Hepatic stellate cell (primary cell): ENCODE results near the gene FOXO1.

ENCODE experiments used
- DNase-seq: peaks from one replicate; pipeline ENCODE4 v3.0.0; 2011; ENCODE audit warnings: low spot score

FOXO1 gene

DNA sequence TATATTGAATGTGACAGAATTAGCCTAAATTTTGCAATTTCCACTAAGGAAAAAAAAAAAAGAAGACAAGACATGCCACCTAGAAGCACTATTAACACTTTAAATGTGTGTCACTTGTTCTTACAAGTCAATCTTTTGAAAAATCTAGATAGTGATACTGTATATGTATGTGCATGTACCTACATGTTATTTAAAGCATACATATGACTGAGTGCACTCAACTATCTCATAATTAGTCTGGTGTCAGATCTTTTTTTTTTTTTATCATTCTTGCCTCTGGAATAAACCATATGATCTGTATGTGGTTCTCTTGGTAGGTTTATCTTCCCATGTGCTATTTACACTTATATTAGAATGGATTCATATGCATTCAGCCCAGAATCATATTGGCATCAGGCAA is 62.3 kb downstream of the FOXO1 start:
- DNase-seq = no peak

DNA sequence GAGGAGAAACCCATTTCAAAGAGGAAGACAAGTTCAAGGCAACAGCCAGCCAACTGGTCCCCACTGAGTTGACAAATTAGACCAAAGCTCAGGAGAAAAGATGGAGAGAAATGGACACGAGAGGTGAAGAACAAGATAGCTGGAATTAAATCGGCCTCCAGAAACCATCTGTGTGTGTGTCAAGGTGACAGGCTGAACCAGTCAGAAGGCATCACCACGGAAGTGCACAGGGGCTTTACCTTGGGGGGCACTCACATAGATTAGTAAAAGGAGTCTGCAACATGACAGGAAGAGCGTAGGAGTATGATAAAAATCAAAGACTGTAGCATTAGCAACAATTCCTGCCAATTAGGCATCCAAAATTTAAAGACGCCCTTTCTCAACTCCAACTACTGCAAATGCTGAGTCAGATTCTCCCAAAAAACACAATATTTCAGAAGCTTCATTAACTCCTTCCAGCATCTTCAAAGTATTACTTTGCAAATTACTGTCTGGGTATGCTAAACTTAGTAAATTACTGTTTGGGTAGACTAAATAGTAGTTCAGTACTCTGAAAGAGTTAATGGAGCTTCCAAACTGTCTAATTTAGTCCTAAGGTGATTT is 66.2 kb downstream of the FOXO1 start:
- no peak for DNase-seq

DNA sequence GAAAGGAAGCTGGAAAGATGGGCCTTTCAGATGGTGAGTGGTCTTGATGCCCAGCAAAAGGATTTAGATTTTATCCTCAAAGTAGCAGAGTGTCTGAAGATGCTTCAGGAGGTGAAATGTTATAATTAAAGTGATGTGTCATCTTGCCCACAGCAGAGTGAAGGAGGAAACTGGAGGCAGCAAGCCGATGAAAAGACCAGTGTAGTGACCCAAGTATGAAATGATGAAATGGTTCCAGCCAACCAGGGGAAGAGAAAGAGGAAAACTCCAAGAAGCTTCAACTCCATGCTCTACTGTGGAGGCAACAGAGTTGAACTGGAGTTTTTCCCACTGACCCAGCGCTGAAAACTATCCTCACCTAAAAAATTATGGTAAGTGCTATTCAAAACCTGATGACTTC is 66.7 kb downstream of the FOXO1 start:
- no peak for DNase-seq

DNA sequence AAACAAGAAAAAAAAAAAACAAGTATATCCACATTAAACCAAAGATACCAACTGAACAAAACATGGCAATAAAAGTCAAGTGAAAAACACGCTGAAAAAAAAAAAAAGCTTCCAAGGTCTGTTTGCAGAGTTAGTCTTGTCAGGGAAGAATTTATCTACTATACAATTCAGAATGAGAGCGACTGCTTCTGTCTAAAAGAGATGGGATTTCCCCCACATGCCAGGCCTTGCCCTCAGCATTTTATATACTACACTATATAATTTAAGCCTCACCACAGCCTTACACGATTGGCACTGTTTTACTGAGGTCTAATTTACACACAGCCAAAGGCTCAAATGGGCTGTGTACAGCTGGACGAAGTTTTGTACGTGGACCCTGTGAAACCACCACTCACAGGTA is 67.3 kb downstream of the FOXO1 start:
- no peak for DNase-seq

DNA sequence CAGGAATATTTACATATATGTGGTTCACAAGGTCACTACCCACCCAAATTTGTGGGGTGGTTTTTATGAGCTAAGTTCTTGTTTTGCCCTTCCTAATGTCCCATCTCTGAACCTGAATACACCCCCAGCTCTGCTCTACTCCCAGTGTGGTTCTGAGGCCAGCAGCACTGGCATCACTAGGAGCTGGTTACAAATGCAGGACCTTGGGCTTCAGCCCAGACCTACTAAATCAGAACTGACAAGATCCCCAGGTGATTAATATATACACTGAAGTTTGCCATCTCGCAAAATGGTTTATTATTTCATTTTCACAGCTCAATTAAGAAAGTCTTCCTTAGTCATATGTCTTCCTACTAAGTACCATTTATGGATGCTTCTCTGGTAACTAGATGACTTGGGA is 67.9 kb downstream of the FOXO1 start:
- no peak for DNase-seq

DNA sequence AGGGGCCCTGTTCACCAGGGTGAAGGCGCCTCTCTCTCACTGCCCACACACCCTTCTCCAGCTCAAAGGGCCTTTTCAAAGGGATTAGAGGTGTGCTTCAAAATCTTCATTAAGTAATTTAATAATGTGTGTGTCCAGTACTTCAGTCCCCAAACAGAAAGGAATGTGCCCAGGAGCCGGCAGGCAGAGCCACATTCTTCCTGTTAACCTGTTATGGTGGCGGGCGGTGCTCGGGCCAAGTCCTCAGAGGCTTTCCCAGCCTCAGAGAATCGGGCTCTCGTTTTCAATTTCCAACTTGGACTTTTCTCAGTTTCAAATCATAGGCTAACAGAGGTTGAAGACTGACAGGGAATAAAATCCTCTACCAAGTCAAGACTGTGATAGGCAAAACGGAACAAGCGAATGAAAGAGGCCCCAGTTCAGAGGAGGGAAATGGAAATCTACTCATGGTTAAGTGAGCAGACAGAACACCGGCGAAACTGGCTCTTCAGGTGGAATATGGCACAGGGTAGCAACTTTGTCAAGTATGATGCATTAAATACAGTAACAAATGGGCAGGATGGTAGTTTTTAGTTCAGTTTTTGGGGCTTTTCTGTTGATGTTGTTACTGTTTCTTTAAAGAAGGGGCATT is 68.6 kb downstream of the FOXO1 start:
- DNase-seq = no peak

DNA sequence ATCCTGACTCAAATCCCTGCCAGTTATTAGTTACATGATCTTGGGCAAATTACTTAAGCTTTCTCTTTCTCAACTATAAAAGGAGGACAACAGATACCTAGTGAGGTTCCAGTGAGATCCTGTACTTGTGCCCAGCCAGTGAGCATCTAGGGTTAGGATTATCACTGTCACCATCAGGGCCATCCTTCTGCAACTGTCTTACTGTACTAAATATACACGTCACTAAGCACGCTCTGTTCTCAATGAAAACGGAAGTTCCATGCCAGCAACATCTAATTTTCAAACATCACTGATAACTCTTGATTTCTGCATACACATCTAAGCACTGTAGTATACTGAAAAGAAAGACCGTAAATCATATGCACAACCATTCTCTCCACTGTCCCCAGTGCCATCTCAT is 70.0 kb downstream of the FOXO1 start:
- no peak for DNase-seq

DNA sequence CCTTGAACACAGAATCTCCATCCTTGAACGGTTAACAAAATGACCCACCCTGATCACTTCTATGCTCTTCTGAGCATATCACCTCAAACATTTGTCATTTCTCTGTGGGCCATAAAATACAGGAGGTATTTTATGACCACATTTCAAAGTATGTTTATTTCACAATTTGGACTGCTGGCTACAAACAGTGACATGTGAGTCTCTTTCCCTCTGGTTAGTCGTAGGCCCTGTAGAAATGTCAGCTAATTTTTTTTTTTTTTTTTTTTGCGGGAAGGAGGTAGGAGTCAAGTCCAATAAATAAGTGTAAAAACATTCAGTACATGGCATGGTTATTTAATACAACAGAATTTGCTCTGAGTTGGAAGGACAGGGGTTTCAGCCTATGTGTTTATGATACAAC is 70.7 kb downstream of the FOXO1 start:
- DNase-seq = no peak

DNA sequence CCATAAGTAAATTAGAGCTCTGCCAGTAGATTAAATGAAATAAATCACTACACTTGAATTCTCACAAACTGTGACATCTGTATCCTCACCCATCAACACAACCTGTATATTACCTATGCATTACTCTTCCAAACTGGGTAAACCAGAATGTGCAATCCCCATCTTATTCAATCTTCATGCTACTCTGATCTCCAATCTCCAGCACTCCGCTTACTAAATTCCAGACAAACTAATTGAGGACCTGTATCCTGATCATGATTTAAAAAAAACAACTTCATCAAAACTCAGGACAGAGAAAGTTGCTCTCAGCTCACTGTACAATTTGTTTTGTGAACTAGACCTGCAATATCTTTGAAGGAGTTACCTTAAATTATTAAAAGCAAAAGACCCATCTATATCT is 74.4 kb downstream of the FOXO1 start:
- DNase-seq = no peak

DNA sequence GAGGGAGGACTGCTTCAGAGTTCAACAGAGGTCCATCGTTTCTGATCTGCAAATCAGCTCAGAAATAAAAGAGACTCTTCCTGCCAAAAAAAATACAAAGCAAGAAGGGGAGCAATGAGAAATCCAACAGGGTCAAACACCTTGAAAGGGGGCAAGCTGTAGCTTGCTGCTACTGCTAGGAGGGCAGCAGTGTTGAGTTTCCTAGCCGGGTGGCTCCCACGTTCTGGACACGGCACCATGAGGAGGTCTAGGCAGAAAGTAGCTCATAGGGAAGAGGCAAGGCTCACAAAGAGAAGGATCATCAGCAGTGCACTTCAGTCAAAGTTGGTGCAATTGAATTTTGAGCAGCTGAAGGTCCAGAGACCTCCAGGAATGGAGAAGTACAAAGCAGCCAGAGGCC is 75.3 kb downstream of the FOXO1 start:
- DNase-seq = no peak

DNA sequence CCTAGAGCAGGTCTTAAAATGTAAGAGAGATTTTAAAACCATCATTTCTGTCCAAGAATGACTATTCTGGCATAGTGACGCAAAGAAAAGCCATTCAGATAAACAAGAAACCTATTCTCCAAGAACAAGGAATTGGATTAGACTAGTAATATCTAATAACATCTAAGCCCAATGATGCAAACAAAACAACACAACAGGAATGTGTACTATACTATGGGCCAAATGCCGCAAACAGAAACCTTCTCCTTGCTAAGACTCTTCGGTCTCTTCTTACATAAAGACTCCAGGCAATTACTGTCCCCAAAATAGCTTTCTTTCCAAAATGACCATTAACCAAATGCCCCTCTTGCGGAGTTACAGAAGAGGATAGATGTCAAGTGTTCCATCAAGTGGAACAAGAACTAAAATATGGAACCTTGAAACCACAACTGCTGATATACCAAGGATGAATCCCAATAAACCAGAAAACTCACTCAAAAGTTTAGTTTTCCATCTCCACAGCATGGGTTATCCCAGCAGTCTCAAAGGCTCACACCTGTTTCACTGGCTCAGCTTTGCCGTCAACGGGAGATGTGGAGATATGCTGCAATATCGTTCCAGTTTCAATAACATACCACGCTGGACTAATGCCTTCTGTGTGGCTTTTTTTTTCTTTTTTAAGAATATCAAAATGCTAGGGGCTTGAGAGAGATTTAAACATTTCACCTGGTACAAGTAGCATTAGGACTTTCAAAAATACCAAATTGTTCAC is 76.2 kb downstream of the FOXO1 start:
- DNase-seq = no peak

DNA sequence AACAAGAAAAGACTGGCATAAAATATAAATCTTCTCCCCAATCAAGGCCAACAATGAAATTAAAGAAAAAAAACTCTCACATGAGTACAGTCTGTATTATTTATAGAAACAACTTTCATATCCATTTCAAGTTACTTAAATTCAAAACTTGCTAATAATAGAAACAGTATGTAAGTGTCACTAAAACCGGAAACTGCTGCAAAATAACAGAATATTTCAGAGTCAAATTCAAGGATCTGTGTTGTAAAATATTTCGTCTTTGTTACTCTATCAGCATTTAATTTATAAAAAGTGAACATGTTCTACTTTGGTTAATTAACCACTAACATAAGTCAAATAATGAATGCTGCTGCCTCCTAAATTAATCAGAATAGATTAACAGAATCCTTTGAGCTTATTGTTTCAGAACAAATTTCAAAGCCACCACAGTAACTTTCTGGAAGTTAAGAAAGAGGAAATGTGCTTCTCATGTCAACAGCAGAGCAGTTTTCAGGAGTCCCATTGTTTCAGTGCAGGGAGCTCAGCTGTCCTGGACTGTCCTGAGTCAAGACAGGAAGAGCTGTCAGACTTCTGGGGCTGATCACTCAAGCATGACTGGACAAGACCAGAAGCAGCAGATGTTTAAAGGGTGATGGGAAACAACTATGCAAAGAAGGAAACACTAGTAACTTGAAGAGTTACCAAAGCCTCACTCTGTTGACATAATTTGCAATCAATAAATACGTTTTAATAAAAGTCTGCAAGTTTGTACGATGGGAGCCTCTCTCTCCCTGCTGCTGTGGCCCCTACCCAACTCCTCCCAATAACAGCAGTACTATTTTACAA is 76.9 kb downstream of the FOXO1 start:
- DNase-seq = peak; percentile 34

DNA sequence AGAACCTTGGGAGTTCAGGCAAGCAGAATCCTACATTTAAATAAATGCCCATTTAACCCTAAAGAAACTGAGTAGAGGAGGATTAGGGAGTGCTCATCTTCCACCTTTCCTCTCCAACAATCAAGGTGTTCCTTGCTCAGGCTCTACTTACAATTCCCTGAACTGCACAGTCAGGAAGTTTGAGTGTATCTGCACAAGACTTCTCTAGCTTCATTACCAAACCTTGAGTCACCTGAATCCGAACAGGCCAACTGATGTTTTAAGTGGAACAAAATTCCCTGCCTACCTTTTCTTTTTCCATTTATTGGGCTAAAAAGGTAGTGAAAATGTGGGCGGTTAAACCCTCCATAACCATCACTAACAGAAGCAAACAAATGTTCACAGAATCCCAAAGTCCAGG is 78.3 kb downstream of the FOXO1 start:
- DNase-seq = no peak

DNA sequence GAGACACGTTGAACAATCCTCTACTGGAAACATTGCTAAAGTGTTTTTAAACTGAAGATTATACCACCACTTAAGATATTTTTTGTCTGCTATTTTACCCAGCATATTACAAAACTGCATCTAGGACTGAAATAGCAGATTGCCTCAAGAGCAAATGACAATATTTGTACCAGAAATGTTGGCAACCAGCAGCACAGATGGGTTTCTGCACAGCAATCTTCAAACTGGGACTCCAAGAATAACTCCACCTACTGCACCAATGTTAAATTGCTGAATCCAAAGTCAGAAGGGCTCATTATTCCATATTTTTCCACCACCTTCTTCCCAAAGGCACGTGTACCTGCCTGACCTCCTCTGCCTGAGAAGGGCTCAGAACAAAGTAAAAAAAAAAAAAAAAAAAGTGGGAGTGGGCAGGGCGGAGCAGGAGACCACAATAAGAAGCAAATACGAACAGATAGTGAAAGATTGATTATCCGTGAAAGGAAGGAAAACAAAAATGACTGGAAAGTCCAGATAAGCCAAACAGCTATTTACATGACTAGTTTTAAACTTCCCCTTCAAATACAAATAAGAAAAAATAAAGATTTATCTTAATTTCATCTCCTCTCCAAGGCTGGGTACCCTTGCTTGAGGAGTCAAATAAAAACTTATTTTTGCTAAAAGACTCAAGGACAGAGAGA is 79.4 kb downstream of the FOXO1 start:
- no peak for DNase-seq

DNA sequence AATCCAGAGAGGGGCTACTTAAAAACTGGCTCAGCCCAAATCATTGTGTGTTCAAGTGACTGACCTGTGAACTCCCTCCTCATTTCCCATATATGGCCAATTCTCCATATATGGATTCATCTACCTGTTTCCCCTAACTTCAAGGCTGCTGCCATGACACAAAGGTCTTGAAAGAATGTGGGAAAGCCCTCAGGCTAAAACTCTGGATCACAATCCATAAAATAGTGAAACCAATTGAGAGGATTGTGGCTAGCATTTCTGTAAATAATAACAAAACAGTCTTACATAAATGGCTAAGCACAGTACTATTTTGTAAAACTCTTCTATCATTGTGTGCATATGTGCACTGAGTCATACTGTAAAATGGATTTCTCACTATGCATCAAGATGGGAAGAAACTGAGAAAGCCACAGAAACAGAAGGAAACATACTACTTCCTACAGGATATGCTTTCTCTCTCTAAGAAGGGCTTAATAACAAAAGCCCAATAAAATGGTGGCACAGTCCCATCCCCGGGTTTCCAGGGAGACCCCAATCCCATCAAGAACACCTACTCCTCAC is 80.5 kb downstream of the FOXO1 start:
- no peak for DNase-seq

DNA sequence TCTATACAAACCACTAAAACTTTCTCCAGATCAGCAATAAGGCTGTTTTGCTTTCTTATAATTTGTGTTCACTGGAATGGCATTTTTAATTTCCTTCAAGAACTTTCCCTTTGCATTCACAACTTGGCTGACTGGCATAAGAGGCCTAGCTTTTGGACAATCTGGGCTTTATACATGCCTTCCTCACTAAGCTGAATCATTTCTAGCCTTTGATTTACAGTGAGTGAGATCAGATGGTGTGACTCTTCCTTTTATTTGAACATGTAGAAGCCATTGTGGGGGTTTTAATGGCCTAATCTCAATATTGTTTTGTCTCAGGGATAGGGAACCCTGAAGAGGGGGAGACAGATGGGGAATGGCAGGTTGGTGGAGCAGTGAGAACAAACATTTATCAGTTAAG is 82.7 kb downstream of the FOXO1 start:
- DNase-seq = no peak

DNA sequence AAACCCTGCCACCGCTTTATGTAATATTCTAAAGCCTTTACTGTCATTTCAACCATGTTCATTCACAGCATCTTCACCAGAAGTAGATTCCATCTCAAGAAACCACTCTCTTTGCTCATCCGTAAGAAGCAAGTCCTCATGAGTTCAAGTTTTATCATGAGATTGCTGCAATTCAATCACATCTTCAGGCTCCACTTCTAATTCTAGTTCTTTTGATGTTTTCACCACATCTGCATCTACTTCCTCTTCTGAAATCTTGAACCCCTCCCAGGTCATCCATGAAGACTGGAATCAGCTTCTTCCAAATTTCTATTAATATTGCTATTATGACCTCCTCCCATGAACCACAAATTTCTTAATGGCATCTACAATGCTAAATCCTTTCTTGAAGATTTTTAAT is 83.9 kb downstream of the FOXO1 start:
- DNase-seq = no peak

DNA sequence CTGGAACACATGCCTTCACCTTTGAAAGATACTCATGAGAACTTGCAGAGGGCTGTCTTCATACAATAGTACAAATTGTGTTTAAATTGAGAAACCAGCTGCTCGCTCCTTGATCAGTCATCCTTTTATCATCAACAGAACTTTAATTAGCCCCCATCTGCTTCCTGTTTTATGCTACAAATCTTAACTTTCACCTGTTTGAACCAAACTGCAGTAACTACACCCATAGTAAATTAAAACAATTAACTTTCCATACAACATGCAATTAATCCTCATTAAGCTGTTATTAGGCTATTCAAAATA is 85.2 kb downstream of the FOXO1 start:
- no peak for DNase-seq

DNA sequence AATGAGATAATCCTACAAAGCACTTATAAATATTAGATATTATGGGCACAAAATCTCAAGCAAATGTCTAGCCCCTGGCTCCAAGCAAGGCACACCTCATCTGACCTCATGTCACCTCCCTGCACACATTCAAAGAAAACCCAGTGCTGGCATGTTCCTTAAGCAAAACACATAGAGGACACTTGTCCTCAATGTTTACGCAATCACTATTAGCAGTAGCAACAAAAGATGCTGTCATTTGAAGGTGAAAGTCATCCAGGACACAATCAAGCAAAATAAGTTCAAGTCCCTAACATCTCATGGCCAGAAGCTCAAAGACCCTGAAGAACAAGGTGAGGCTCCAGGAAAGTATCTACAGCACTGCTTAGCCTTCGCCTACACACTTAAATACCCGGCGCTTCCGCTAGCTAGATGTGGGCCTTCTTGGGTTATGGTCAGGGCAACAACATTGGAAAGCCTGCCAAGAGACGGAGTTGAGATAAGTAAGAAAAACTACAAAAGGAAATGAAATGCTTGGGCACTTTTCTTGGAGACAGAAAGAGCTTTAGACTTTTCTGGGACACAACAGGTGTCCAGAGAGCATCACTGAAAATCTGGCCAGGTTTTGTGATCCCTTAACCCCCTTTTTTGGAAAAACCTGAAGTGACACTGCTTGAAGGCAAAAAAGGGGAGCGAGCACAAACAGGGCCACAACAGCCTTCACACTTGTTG is 85.7 kb downstream of the FOXO1 start:
- no peak for DNase-seq

DNA sequence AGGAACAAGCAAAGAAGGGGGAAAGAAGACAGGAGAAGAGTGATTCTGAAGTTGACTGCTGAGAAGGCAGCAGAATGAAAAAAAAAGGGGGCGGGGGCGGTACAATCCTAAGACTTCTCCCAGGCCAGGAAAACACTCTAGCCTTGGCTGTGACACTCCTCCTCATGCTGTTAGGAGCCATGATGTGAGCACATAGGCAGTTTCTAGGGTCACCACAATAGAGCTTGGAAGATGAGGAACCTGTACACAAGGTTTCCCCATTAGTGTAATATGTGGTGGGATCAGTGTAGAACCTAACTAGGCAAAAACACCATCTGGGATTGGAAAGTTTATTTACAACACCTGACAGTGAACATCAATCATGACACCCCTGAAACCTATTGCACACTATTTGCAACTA is 86.9 kb downstream of the FOXO1 start:
- no peak for DNase-seq

DNA sequence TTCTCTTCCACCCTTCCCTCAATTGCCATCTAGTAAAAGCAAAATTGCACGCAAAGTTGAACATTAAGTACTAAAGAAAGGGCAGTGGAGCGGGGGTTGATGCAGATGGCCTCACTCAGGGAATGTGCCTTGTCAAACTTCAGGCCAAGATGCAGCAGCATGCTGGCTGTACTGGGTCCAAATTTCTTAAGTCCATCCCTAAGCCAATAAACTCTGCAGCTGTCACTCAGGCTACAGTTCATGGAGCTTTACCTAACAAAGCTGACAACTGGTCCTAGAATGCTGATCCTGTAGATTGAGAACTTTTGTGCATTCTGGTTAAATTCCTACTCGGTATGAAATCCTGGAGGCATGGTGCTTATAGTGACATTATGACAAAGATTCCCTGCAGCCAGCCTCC is 88.4 kb downstream of the FOXO1 start:
- DNase-seq = no peak

DNA sequence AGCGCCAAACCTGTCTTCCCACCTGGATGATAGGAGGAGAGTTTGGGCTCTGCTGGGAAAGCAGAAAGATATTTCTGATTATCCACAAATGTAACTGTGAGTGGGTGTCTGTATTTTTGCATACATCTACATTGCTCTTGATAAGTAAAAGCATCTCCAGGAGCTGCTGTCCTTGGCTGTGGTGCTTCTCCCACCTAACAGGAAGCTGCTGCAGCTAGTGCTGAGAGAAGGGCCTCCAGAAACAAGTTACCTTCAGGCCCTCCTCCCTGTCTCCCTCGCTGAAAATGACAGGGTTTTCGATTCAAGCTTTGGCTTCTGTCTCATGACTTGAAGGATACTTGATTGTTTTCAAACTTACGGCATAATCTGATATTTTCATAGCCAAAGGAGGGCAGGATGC is 90.1 kb downstream of the FOXO1 start:
- DNase-seq = no peak
